HepG2 (cell line): ENCODE measurements around the gene C11orf68. TPM values are rescaled to one million over a fixed set of nuclear protein-coding genes. Genes with fewer than 3 reads are reported as not detected.

Experiments
- HNF1B ChIP-seq: sonication (generic); formaldehyde crosslinking; IDR thresholded peaks from 2 replicates; pipeline ENCODE4 v1.5.1; 2020; ENCODE audit warnings: mild to moderate bottlenecking, moderate library complexity, missing genetic modification reagents
- HOXA9 ChIP-seq: sonication (generic); formaldehyde crosslinking; IDR thresholded peaks from 2 replicates; pipeline ENCODE4 v1.8.1; 2022; ENCODE audit warnings: missing genetic modification reagents, mild to moderate bottlenecking, moderate library complexity, borderline replicate concordance
- SMYD3 ChIP-seq: sonication (generic); formaldehyde crosslinking; IDR thresholded peaks from 2 replicates; pipeline ENCODE4 v1.8.1; 2023; ENCODE audit warnings: mild to moderate bottlenecking, missing genetic modification reagents
- SNAI1 ChIP-seq: sonication (generic); formaldehyde crosslinking; IDR thresholded peaks from 2 replicates; pipeline ENCODE4 v1.5.0; 2020; ENCODE audit warnings: mild to moderate bottlenecking, missing genetic modification reagents, borderline replicate concordance
- TCF7 ChIP-seq: sonication (generic); IDR thresholded peaks from 2 replicates; pipeline ENCODE4 v1.6.1; 2016; ENCODE audit warnings: antibody characterized with exemption, low read depth
- TIGD3 ChIP-seq: sonication (generic); formaldehyde crosslinking; IDR thresholded peaks from 2 replicates; pipeline ENCODE4 v1.5.1; 2020; ENCODE audit warnings: mild to moderate bottlenecking, missing genetic modification reagents, borderline replicate concordance
- ZNF552 ChIP-seq: sonication (generic); formaldehyde crosslinking; IDR thresholded peaks from 2 replicates; pipeline ENCODE4 v1.9.0; 2022; ENCODE audit warnings: missing genetic modification reagents, mild to moderate bottlenecking, borderline replicate concordance
- ZZZ3 ChIP-seq: sonication (generic); formaldehyde crosslinking; IDR thresholded peaks from 2 replicates; pipeline ENCODE4 v1.4.0; 2020; ENCODE audit warnings: missing genetic modification reagents, mild to moderate bottlenecking, borderline replicate concordance
- polyA plus RNA-seq, 8 experiments: library from polyadenylated mRNA; depleted of rRNA in 3 of 8; stranded (reverse) in 7 of 8; unstranded in 1 of 8; fragments of >200 nt; fragmentation: Illumina TruSeq in 4 of 8; extraction: Trizol in 4 of 8; gene quantifications; 2 replicates each; pipeline versions ENCODE4 v1.2.1 to v1.2.3, GENCODE V29; 2011 to 2016; ENCODE audit warnings: low read depth in 4 of 8, missing spikeins in 1 of 8, mixed read lengths in 1 of 8; ENCODE audit not compliant: insufficient read depth in 1 of 8
- total RNA-seq, 5 experiments: library from RNA; depleted of rRNA; stranded (reverse); fragments of >200 nt; fragmentation: Illumina TruSeq; extraction: Trizol; gene quantifications; 2 replicates each; pipeline ENCODE4 v1.2.3, GENCODE V29; 2016; ENCODE audit warnings: low read depth in 1 of 5
- TF ChIP-seq, protein P1 (sequence below): sonication (generic); formaldehyde crosslinking; IDR thresholded peaks from 2 replicates; pipeline ENCODE4 v1.4.0; 2020; ENCODE audit warnings: missing genetic modification reagents, borderline replicate concordance
- TF ChIP-seq, protein P2 (sequence below): sonication (generic); formaldehyde crosslinking; IDR thresholded peaks from 2 replicates; pipeline ENCODE4 v1.5.1; 2020; ENCODE audit warnings: mild to moderate bottlenecking, missing genetic modification reagents, moderate library complexity
- TF ChIP-seq, protein P3 (sequence below): sonication (generic); formaldehyde crosslinking; IDR thresholded peaks from 2 replicates; pipeline ENCODE4 v1.5.0; 2020; ENCODE audit warnings: missing genetic modification reagents

Gene C11orf68
- total and polyA plus RNA-seq, 2 of the 13 experiments (the other 11 are each of a cell fraction or from before 2014, with no cell fraction given) = 8.4 to 28.3 TPM

DNA sequence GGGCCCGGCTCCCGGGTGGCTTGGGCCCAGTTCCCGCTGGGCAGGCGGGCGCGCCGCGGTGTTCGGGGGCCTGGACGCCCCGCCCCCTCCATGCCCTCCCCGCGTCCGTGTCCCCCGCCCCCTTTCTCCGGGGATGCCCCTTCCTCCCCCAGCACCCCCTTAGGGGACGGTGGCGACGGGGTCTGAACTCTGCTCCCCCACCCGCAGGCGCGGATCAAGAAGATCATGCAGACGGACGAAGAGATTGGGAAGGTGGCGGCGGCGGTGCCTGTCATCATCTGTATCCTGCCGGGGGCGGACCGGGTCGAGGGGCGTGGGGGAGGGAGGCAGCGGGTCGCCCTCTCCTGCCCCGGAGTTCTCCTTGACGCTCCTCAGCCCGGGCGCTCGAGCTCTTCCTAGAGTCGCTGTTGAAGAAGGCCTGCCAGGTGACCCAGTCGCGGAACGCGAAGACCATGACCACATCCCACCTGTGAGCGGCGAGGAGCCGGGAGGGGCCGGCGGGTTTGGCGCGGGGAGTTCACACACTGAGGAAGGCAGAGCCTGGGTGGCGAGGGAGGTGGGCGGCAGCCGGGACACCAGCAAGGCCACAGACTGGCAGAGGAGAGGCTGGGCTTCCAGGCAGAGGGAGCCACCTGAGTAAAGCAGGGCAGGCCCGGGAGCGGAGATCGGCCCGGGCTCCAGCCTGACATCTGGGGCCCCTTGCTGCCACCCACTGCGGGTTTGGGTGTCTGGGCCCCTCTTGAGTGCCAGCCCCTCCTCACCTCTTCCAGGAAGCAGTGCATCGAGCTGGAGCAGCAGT lies 910 bp upstream of the C11orf68 start (continued):
- TF ChIP-seq, protein P1, sequence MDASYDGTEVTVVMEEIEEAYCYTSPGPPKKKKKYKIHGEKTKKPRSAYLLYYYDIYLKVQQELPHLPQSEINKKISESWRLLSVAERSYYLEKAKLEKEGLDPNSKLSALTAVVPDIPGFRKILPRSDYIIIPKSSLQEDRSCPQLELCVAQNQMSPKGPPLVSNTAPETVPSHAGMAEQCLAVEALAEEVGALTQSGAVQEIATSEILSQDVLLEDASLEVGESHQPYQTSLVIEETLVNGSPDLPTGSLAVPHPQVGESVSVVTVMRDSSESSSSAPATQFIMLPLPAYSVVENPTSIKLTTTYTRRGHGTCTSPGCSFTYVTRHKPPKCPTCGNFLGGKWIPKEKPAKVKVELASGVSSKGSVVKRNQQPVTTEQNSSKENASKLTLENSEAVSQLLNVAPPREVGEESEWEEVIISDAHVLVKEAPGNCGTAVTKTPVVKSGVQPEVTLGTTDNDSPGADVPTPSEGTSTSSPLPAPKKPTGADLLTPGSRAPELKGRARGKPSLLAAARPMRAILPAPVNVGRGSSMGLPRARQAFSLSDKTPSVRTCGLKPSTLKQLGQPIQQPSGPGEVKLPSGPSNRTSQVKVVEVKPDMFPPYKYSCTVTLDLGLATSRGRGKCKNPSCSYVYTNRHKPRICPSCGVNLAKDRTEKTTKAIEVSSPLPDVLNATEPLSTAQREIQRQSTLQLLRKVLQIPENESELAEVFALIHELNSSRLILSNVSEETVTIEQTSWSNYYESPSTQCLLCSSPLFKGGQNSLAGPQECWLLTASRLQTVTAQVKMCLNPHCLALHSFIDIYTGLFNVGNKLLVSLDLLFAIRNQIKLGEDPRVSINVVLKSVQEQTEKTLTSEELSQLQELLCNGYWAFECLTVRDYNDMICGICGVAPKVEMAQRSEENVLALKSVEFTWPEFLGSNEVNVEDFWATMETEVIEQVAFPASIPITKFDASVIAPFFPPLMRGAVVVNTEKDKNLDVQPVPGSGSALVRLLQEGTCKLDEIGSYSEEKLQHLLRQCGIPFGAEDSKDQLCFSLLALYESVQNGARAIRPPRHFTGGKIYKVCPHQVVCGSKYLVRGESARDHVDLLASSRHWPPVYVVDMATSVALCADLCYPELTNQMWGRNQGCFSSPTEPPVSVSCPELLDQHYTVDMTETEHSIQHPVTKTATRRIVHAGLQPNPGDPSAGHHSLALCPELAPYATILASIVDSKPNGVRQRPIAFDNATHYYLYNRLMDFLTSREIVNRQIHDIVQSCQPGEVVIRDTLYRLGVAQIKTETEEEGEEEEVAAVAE = 0 out of 2 replicates have a peak, but pooled peaks have one; percentile 4
- TF ChIP-seq SMYD3 (CRISPR knock-in tag) = no peak
- TF ChIP-seq, protein P2, sequence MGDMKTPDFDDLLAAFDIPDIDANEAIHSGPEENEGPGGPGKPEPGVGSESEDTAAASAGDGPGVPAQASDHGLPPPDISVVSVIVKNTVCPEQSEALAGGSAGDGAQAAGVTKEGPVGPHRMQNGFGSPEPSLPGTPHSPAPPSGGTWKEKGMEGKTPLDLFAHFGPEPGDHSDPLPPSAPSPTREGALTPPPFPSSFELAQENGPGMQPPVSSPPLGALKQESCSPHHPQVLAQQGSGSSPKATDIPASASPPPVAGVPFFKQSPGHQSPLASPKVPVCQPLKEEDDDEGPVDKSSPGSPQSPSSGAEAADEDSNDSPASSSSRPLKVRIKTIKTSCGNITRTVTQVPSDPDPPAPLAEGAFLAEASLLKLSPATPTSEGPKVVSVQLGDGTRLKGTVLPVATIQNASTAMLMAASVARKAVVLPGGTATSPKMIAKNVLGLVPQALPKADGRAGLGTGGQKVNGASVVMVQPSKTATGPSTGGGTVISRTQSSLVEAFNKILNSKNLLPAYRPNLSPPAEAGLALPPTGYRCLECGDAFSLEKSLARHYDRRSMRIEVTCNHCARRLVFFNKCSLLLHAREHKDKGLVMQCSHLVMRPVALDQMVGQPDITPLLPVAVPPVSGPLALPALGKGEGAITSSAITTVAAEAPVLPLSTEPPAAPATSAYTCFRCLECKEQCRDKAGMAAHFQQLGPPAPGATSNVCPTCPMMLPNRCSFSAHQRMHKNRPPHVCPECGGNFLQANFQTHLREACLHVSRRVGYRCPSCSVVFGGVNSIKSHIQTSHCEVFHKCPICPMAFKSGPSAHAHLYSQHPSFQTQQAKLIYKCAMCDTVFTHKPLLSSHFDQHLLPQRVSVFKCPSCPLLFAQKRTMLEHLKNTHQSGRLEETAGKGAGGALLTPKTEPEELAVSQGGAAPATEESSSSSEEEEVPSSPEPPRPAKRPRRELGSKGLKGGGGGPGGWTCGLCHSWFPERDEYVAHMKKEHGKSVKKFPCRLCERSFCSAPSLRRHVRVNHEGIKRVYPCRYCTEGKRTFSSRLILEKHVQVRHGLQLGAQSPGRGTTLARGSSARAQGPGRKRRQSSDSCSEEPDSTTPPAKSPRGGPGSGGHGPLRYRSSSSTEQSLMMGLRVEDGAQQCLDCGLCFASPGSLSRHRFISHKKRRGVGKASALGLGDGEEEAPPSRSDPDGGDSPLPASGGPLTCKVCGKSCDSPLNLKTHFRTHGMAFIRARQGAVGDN (CRISPR knock-in tag) = peak; percentile 65
- TF ChIP-seq SNAI1 (CRISPR knock-in tag) = 0 out of 2 replicates have a peak, but pooled peaks have one; percentile 11
- no peak for TF ChIP-seq TCF7
- 0 out of 2 replicates have a peak, but pooled peaks have one; percentile 15 for TF ChIP-seq ZNF552 (CRISPR knock-in tag)
- 0 out of 2 replicates have a peak, but pooled peaks have one; percentile 29 for TF ChIP-seq HNF1B (CRISPR knock-in tag)
- no peak for TF ChIP-seq ZZZ3 (CRISPR knock-in tag)
- TF ChIP-seq HOXA9 = 0 out of 2 replicates have a peak, but pooled peaks have one; percentile 18
- TF ChIP-seq, protein P3, sequence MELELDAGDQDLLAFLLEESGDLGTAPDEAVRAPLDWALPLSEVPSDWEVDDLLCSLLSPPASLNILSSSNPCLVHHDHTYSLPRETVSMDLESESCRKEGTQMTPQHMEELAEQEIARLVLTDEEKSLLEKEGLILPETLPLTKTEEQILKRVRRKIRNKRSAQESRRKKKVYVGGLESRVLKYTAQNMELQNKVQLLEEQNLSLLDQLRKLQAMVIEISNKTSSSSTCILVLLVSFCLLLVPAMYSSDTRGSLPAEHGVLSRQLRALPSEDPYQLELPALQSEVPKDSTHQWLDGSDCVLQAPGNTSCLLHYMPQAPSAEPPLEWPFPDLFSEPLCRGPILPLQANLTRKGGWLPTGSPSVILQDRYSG = no peak
- TF ChIP-seq TIGD3 = 0 out of 2 replicates have a peak, but pooled peaks have one; percentile 14
